GM21381 (cell line): ENCODE results near the gene SBNO1.
"Not testable (repeated sequence)": the region's sequence is repeated elsewhere in the genome, so short reads cannot be mapped to it uniquely, and the experiment has no call there.

Experiments used
- ATAC-seq: cut with Tn5 transposase; IDR thresholded peaks from one replicate; pipeline ENCODE4 v1.9.1; 2021; ENCODE audit warnings: mild to moderate bottlenecking, moderate library complexity; ENCODE audit not compliant: unreplicated experiment

SBNO1 gene

DNA sequence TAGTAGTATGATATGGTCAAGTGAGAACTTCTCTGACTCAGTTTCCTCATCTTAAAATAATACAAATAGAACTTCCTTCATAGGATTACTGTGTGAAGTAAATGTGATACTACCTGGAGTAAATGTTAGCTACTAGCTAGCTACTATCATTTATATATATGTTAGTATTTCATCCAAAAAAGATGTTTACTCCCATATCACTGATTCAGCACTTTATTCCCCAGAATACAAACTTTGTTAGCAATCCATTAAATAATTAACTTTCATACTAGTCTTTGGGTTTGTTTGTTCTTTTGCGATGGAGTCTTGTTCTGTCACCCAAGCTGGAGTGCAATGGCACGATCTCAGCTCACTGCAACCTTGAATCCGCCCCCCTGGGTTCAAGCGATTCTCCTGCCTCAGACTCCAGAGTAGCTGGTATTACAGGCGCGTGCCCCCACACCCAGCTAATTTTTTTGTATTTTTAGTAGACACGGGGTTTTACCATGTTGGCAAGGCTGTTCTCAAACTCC, 8.4 kb downstream of the SBNO1 start:
- ATAC-seq, result no peak

DNA sequence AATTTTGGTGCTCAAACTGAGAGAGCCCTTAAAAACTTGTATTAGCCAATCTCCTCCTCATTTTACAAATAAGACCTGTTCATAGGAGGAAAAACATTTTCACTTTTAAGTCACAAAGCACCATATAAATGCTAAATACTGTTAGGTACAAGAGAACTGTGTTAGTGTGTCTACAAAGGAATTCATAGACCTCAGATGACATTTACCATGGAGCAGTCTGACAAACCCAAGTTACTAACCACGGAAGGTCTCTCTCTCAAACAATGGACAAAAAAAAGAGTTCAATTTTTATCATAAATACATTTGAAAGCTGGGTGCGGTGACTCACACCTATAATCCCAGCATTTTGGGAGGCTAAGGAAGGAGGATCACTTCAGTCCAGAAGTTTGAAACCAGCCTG, 10.0 kb downstream of the SBNO1 start:
- ATAC-seq, result no peak

DNA sequence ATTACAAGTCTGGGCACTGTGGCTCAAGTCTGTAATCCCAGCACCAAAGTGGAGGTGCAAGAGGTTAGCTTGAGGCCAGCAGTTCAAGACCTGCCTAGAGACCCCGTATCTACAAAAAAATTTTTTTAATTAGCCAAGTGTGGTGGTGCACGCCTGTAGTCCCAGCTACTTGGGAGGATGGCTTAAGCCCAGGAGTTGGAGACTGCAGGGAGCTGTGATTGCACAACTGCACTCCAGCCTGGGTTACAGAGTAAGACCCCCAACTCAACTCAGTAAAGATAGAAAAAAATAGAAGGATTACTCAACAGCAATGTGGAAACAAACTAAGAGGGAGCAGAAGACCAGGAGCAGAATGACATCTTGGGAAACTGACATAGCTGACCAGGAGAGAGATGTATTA, 13.3 kb downstream of the SBNO1 start:
- no peak for ATAC-seq

DNA sequence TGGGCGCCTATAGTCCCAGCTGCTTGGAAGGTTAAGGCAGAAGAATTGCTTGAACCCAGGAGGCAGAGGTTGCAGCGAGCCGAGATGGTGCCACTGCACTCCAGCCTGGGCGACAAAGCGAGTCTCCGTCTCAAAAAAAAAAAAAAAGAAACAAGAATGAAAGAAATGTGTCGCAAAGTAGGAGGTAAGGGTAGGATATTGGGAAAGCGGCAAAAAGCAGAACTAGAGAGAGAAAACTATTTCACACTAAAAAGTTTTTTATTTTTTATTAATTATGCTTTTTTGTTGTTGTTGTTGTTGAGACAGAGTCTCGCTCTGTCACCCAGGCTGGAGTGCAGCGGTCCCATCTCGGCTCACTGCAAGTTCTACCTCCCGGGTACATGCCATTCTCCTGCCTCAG, 17.7 kb downstream of the SBNO1 start:
- ATAC-seq, result no peak

DNA sequence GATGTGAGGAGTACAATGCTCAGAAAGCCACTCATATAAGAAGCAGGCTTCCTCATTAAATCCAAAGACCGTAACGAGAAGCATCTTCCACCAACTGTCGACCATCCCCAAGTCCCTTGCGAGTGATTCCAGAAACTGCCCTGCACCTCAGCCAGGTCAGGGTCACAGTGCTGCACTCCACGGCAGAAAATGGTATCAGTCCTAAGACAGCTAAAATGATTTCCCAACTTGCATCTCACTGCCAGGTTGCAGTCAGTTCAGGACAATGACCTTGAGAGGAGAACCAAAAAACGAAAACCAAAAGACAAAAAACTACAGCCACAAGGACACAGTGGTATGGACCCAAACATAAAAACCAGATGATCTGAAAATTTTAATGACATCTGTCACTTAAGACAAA, 20.6 kb downstream of the SBNO1 start:
- ATAC-seq, result no peak

DNA sequence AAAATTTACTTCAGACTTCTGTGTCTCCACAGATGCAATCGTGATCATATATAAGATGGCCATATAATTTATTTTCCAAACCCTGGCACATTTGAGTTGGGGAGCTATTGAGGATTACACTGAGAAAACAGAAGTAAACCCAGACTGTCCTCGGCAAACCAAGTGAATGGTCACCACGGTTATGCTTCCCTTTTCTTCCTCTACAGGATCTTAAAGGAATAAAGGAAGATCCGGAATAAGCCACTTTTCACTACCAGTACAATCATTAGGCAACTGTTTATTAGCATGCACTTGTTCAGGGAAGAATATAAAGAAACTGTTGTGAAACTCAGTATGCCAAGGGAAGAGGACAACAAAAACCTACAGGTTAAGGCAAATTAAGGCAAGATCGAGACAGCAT, 27.6 kb downstream of the SBNO1 start:
- ATAC-seq, result no peak

DNA sequence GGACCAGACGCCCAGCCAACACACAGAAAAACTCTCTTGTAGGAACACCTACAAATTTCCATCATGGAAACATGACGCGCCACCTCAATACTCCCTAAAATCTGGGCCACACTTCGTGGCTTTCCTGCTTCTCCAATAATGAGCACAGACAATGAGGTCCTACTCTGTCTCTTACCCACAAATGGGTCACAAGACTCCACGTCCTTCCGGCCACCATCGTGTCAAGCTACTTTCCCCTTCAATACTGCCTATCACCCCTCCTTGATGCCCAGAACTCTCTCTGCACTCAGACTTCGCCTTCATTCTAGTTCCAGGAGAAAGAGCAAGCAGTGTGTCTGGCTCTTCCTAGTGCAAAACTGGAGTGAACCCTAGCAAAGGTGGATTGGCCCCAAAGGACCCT, 28.1 kb downstream of the SBNO1 start:
- ATAC-seq, result no peak

DNA sequence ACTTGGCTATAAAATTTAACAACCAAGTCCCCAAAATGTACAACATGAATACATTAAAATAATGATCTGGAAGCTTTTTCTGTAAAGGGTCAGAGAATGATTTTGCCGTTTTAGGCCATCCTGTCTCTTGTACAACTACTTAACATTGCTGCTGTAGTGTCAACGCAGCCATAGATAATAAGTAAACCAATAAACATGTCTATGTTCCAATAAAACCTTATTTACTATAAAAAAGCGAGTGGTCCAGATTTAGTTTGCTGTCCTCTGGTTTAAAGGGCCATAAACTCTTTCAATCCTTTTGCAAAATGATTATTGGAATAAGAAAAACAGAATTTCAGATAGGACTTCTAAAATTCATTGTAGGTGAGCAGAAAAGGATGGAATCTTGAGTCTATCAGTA, 29.2 kb downstream of the SBNO1 start:
- no peak for ATAC-seq

DNA sequence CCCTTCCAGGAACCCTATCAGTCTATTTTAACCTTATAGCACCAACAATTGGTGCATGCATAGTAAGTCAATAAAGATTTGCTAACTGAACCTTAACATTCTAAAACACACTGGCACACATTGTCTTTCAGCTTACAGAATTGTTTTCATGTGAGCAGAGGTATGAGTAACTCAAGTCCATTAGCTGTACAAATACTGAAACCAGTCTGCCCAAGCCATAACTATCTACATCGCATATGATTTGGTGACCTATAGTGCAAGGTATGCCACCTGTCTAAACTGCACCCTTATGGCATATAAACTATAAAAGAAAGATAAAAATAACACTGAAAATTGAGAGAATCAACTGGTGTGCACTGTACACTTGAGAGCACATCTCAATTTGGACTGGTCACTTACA, 34.8 kb downstream of the SBNO1 start:
- ATAC-seq, result no peak

DNA sequence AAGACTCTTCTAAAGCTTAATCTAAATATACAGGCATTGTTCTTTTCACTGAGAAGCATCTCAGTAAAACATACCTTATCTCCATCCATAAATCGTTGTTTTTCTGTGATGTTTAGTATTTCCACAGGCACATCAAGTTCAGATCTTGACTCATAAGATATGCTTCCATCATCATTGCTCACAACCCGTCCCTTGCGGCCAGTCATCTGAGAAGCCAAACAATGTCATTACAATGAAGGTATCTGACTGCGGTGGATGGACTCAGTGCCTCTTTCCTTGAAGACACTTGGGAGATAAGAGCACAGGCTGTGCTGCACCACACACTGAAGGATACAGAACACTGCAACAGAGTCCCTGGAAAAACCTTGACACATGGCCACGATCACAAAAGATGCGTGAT, 44.8 kb downstream of the SBNO1 start:
- ATAC-seq, result no peak

DNA sequence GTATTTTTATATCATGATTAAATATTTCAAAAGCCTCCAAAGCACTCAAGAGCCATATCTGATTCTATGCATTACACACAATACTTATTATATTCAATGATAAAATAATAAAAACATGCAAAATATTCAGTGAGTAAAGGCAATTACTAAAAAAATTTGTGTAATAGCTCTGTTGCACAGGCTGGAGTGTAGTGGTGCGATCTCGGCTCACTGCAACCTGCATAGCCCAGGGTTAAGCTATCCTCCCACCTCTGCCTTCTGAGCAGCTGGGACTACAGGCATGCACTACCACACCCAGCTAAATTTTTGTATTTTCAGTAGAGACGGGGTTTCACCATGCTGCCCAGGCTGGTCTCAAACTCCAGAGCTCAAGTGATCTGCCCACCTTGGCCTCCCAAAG, 45.4 kb downstream of the SBNO1 start:
- no peak for ATAC-seq

DNA sequence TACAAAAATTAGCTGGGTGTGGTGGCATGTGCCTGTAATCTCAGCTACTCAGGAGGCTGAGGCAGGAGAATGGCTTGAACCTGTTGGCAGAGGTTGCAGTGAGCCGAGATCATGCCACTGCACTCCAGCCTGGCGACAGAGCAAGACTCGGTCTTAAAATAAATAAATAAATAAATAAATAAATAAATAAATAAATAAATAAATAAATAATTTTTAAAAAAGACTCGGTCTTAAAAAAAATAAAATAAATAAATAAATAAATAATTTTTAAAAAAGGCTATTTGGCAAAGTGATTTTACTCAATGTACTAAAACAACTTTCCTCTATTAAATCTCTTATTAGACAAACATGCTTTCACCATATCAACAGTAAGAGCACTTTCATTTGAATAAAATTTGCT, 51.6 kb downstream of the SBNO1 start:
- ATAC-seq, result not testable (repeated sequence)

DNA sequence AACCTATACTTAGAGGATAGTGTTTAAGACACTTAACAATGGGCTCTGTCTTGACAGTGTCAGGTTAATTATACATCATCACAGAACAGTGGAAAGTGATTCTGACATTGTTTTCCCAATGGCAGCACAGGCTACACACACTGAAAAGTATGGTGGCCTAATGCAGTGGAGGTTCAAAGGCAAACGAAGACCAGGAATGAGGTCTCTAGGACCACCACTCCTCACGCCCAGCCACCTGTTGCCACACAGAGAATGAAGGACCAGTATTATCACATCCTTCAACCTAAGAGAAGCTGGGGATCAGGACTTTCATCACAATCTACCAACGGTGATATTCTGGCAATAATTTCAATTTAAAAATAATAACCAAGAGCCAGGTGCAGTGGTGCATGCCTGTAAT, 58.4 kb downstream of the SBNO1 start:
- ATAC-seq, result no peak

DNA sequence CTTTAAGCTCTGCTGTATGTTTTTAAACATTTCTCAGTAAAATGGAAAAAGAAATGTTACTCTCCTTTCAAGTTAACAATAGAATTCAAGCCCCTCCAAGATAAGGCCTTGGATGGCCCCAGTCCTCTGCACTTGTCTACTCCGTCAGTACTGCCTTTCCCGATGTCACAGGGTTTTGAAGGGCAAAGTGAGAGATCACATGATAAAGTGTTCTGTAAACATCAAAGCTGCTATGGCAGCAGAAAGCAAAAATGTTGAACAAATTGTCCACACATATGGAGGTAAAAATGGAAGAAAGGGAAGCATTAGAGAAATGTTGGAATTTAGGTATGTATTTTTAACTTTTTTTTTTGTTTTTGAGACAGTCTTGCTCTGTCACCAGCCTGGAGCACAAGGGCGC, 59.5 kb downstream of the SBNO1 start:
- ATAC-seq, result no peak

DNA sequence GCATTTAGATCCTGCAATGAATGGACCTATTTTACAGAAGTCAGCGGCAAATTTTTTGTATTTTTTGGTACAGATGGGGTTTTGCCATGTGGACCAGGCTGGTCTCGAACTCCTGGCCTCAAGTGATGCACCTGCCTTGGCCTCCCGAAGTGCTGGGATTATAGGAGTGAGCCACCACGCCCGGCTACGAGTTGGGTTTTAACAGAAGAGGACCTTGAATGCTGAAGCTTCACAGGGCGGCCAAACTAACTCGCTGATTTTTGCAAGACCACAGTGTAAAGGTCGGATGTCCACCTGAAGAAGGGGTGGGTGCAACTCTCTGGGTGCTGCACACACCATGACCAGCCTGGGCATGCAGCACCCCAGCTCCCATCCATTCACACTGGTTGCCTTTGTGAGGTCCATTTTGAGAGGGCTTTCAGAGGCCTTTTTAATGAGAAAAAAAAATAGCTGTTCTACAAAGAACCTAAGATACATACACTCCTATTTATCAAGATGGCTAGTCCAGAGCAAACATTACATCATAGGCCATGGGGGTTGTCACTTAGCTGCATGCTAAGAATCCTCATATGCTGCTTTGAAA, 71.4 kb downstream of the SBNO1 start:
- no peak for ATAC-seq

DNA sequence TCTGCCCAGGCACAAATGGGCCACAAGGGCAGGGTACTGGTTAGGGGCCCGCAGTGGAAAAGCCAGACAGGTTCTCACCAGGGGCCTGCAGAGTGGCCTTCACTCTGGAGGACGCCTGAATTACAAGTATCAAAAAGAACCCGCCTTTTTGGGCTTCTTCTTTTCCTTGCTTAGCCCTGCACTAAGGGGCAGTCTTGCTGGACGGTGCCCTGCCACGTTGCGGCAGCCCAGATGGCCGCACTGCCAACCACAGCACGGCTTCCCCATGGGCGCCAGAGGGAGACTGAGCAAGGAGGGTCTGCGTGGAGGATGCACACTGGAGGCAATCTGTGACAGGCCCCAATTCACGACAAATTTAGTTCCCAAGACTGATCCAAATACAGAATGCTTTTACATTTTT, 74.7 kb downstream of the SBNO1 start:
- ATAC-seq, result no peak

DNA sequence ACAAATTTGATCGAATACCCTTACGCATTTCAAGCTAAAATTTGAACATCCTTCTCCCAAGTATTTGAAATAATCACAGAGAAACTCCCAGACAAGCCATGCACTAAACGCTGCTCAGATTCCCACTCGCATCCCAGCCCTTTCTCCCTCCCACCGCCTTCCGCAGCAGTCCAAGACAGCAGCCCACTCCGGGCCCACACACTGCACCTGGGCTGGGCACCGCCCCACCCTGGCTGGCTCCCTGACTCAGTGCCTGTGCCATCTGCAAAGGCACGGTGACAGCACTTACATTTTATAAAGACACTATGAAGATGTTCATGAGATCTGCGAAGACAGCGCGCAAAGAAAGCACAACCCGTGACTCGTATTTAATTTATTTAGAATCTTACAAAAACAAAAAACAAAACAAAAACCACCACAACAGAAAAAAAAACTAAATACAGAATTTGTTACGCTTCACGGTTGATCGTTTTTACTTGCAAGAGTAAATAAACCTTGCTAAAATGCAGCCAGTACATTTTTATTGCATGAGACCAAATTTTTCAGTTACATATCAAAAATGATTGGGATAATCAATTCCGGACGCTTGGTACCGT, 75.8 kb downstream of the SBNO1 start:
- no peak for ATAC-seq

DNA sequence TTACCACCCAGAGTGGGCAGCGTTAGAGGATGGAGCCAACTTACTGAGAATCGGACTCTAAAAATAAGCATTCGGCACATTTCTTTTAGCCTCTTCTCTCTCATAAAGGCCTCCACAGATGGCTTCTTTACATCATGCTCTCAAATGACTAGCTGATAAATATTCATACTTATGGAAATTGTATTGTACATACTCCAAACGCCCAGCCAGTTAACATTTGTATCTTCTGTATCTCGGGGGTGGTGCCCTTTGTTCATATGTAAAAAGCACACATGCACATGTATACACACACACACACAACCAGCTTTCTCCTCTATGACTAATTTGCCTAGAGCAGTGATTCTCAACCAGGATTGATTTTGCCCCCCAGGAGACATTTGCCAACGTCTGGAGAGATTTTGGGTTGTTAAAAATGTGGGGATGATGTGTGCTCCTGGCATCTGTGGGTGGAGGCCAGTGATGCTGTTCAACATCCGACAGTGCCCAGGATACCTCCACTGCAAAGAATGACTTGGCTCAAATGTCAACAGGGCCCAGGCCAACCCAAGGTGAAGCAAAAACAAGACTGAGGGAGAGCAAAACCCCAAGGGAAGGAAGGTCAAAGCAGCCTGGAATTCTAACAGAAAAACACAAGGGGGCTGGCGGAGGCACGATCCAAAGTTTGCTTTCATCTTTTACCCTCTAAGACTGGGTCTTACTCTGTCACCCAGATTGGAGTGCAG, 77.8 kb downstream of the SBNO1 start:
- no peak for ATAC-seq

DNA sequence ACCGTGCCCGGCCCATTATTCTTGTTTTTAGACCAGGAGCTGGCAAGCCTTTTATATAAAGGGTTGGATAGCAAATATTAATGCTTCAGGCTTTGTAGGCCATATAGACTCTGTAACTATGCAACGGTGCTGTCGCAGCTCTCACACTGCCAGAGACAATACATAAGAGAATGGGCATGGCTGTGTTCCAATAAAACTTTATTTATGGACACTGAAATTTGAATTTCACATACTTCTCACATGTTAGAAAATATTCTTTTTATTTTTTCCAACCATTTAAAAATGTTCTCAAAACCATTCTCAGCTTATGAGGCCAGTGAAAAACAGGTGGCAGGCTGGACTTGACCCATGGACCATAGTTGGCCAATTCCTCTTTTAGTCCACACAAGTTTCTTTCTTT, 80.0 kb downstream of the SBNO1 start:
- no peak for ATAC-seq

DNA sequence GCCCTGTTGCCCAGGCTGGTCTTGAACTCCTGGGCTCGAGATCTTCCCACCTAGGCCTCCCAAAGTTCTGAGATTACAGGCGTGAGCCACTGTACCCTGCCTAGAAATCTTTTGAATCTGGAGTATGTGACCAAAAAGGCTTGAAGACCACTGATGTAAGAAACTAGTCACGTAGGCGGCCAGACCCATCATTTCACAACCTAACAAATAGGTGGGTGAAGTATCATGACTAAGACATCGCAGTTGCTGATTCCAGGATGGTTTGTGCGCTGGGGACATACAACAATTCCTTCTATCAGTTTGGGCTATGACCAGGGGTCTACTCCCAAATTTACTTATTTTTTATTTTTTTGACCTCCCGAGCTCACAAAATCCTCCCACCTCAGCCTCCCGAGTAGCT, 81.2 kb downstream of the SBNO1 start:
- ATAC-seq, result no peak

DNA sequence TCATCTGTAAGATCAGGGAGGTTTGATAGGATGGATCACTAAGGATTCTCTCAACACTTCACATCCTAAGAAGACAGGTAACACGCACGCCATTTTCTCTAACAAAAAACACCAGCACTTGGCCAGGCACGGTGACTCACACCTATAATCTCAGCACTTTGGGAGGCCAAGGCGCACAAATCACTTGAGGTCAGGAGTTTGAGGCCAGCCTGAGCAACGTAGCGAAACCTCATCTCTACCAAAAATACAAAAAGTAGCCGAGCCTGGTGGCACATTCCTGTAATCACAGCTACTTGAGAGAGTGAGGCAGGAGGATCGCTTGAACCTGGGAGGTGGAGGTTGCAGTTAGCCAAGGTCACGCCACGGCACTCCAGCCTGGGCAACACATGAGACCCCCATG, 82.5 kb downstream of the SBNO1 start:
- ATAC-seq, result no peak

DNA sequence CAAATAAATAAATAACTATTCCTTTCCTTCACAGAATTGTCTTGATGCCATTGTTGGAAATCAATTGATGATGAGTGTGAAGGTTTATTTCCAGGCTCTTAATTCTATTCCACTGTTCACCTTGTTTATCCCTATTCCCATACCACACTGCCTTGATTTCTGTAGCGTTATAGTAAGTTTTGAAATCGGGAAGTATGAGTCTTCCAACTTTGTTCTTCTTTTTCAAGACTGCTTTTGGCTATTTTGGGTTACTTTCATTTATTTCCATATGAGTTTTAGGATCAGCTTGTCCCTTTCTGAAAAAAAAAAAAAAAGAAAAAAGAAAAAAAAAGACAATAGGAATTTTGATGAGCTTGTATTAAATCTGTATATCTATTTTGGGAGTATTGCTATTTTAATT, 83.7 kb downstream of the SBNO1 start:
- no peak for ATAC-seq
